Progenitor cell of endocrine pancreas (in vitro differentiated cells): ENCODE results near the gene RPAP2. TPM values are rescaled to one million over a fixed set of nuclear protein-coding genes. Genes with fewer than 3 reads are reported as not detected.

ENCODE experiments used
- DNase-seq: peaks from one replicate; pipeline ENCODE4 v3.0.0; 2021; ENCODE audit warnings: low spot score; ENCODE audit not compliant: unreplicated experiment
- H3K27ac Mint-ChIP-seq: 2 replicates; pipeline ENCODE4 v1.8.0; 2021; ENCODE audit warnings: mild to moderate bottlenecking, moderate library complexity, mixed read lengths
- H3K27me3 Mint-ChIP-seq: 2 replicates; pipeline ENCODE4 v1.8.0; 2021; ENCODE audit warnings: mixed read lengths
- H3K36me3 Mint-ChIP-seq: 2 replicates; pipeline ENCODE4 v1.8.0; 2022; ENCODE audit warnings: mixed read lengths; ENCODE audit not compliant: insufficient read depth
- H3K4me1 Mint-ChIP-seq: 2 replicates; pipeline ENCODE4 v1.8.0; 2021; ENCODE audit warnings: low read depth, mixed read lengths
- H3K4me3 Mint-ChIP-seq: 2 replicates; pipeline ENCODE4 v1.8.0; 2021; ENCODE audit warnings: low read depth, mild to moderate bottlenecking, moderate library complexity, mixed read lengths
- H3K9me3 Mint-ChIP-seq: 2 replicates; pipeline ENCODE4 v1.8.0; 2021; ENCODE audit warnings: low read depth, mixed read lengths
- total RNA-seq: library from RNA; stranded (reverse); gene quantifications from 2 replicates; pipeline ENCODE4 v1.2.1, GENCODE V29; 2021
- TF ChIP-seq, protein P1 (sequence below): fragments of 200-600 bp; sonication (generic); IDR thresholded peaks from one replicate; pipeline ENCODE4 v1.5.0; 2021; ENCODE audit warnings: antibody characterized with exemption, mild to moderate bottlenecking; ENCODE audit not compliant: unreplicated experiment

The RPAP2 gene
- total RNA-seq, 1 donor from 2014 or later, result 40.7 TPM

GRCh38 chr1:92324784-92325183, 25.9 kb downstream of the RPAP2 start:
- Mint-ChIP-seq H3K27ac (no peak overlapping the region), H3K4me1 (no peaks in the 10 kb centered on the region), H3K9me3 (peaks cover 33% of the 10 kb centered on the region), H3K27me3 (no peaks in the 10 kb centered on the region), H3K36me3 (peaks cover 66% of the 10 kb centered on the region), H3K4me3 (no peak overlapping the region)
- TF ChIP-seq, protein P1, sequence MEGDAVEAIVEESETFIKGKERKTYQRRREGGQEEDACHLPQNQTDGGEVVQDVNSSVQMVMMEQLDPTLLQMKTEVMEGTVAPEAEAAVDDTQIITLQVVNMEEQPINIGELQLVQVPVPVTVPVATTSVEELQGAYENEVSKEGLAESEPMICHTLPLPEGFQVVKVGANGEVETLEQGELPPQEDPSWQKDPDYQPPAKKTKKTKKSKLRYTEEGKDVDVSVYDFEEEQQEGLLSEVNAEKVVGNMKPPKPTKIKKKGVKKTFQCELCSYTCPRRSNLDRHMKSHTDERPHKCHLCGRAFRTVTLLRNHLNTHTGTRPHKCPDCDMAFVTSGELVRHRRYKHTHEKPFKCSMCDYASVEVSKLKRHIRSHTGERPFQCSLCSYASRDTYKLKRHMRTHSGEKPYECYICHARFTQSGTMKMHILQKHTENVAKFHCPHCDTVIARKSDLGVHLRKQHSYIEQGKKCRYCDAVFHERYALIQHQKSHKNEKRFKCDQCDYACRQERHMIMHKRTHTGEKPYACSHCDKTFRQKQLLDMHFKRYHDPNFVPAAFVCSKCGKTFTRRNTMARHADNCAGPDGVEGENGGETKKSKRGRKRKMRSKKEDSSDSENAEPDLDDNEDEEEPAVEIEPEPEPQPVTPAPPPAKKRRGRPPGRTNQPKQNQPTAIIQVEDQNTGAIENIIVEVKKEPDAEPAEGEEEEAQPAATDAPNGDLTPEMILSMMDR, result no peak
- no peak for DNase-seq

GRCh38 chr1:92326681-92327080, 27.8 kb downstream of the RPAP2 start:
- no peak overlapping the region for H3K27ac Mint-ChIP-seq
- H3K4me1 Mint-ChIP-seq, result no peaks in the 10 kb centered on the region
- H3K36me3 Mint-ChIP-seq, result peaks cover 70% of the 10 kb centered on the region
- H3K27me3 Mint-ChIP-seq, result no peaks in the 10 kb centered on the region
- no peak for DNase-seq
- TF ChIP-seq, protein P1, result no peak
- H3K9me3 Mint-ChIP-seq, result peaks cover 33% of the 10 kb centered on the region
- no peak overlapping the region for H3K4me3 Mint-ChIP-seq

GRCh38 chr1:92327794-92328193, 28.9 kb downstream of the RPAP2 start:
- TF ChIP-seq, protein P1, result no peak
- H3K4me3 Mint-ChIP-seq, result no peak overlapping the region
- H3K9me3 Mint-ChIP-seq, result peaks cover 33% of the 10 kb centered on the region

GRCh38 chr1:92329347-92330129, 30.7 kb downstream of the RPAP2 start:
- no peak overlapping the region for H3K4me3 Mint-ChIP-seq
- H3K36me3 Mint-ChIP-seq, result peaks cover 60% of the 10 kb centered on the region
- peaks cover 33% of the 10 kb centered on the region for H3K9me3 Mint-ChIP-seq
- H3K27ac Mint-ChIP-seq, result no peak overlapping the region
- H3K4me1 Mint-ChIP-seq, result no peaks in the 10 kb centered on the region
- DNase-seq, result no peak
- TF ChIP-seq, protein P1, result no peak
- no peaks in the 10 kb centered on the region for H3K27me3 Mint-ChIP-seq

More at GRCh38 chr1:92327794-92328193, 28.9 kb downstream of the RPAP2 start:
- Mint-ChIP-seq H3K27ac (no peak overlapping the region), H3K27me3 (no peaks in the 10 kb centered on the region), H3K36me3 (peaks cover 70% of the 10 kb centered on the region), H3K4me1 (no peaks in the 10 kb centered on the region)
- no peak for DNase-seq

DNA sequence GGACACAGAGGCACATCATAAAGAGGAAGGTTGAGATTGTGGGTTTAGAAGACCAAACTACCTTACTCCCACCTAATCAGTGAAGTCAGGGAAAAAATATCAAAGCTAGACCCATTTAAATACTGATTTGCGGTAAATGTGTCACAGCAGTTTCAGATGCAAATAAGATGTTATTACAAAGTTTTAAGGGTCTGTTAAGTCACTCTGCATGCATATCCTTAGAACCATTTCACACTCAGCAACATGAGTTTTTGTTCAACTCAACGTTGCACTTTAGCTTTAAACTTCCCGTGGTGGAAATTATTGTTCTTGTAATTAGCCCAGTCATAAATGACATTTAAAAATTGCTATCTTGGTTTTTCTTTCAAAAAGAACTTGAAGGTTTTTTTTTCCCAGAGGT, 34.8 kb downstream of the RPAP2 start:
- Mint-ChIP-seq H3K27me3 (no peaks in the 10 kb centered on the region), H3K4me3 (no peak overlapping the region), H3K9me3 (peaks cover 3% of the 10 kb centered on the region), H3K4me1 (no peaks in the 10 kb centered on the region), H3K27ac (no peak overlapping the region), H3K36me3 (peaks cover 25% of the 10 kb centered on the region)
- no peak for DNase-seq
- TF ChIP-seq, protein P1, result no peak
